Prostate gland (tissue), 2 donors: ENCODE data around the gene IL32. TPM values are rescaled to one million over a fixed set of nuclear protein-coding genes. Genes with fewer than 3 reads are reported as not detected.

Experiments used
- DNase-seq: peaks from one replicate; pipeline ENCODE4 v3.0.0-alpha.2; 2019; ENCODE audit warnings: low spot score
- H3K27ac ChIP-seq, 2 donors: fragments of 200-600 bp; sonication (generic); 2 replicates each; pipeline ENCODE4 v1.5.1; 2017 to 2019
- H3K27me3 ChIP-seq: fragments of 200-600 bp; sonication (generic); replicated peaks from 2 replicates; pipeline ENCODE4 v1.5.1; 2019; ENCODE audit not compliant: insufficient read depth
- H3K36me3 ChIP-seq, 2 donors: fragments of 200-600 bp; sonication (generic); 1 replicate in 1 of 2; 2 replicates in 1 of 2; pipeline versions ENCODE4 v1.5.1 to v1.8.1; 2017 to 2019
- H3K4me1 ChIP-seq: fragments of 200-600 bp; sonication (generic); replicated peaks from 2 replicates; pipeline ENCODE4 v1.5.1; 2019
- H3K4me3 ChIP-seq, 2 donors: fragments of 200-600 bp; sonication (generic); 2 replicates each; pipeline ENCODE4 v1.5.1; 2017 to 2019
- H3K9me3 ChIP-seq: fragments of 200-600 bp; sonication (generic); 2 replicates; pipeline ENCODE4 v1.5.1; 2017
- CTCF ChIP-seq, 4 experiments: fragments of 200-600 bp in 2 of 4; fragments of 450-650 bp in 2 of 4; sonication (generic) in 2 of 4; IDR thresholded peaks; 1 replicate in 3 of 4; 2 replicates in 1 of 4; pipeline ENCODE4 v1.5.1; 2016 to 2019; ENCODE audit warnings: antibody characterized with exemption in 4 of 4, mild to moderate bottlenecking in 2 of 4, moderate library complexity in 2 of 4
- POLR2A ChIP-seq: fragments of 450-650 bp; IDR thresholded peaks from one replicate; pipeline ENCODE4 v1.6.1; 2016; ENCODE audit warnings: antibody characterized with exemption, mild to moderate bottlenecking
- POLR2AphosphoS5 ChIP-seq: sonication (generic); formaldehyde crosslinking; IDR thresholded peaks from one replicate; pipeline ENCODE4 v1.6.1; 2017; ENCODE audit warnings: antibody characterized with exemption
- WGBS: methylation state at CpG from one replicate; pipeline ENCODE4 v1.1.5; 2018; 5-methylcytosine and 5-hydroxymethylcytosine counted together
- intact Hi-C: fragments of 100-400 bp; cut with DNase I; formaldehyde crosslinking; loops from one replicate; pipeline ENCODE4 v1.14.2; 2022
- total RNA-seq, 2 donors: library from RNA; depleted of rRNA; stranded (reverse); fragments of >200 nt; gene quantifications; one replicate each; pipeline ENCODE4 v1.1.0, GENCODE V29; 2016

IL32 gene
- total RNA-seq, 2 donors from 2014 or later: 13.5 to 33.3 TPM

GRCh38 chr16:3025032-3026002 lies 40.1 kb upstream of the IL32 start:
- no peak for DNase-seq
- Histone ChIP-seq H3K27me3 (no peaks in the 10 kb centered on the region), H3K27ac (no peak overlapping the region), H3K4me3 (no peak overlapping the region), H3K9me3 (no peaks in the 10 kb centered on the region), H3K36me3 (no peaks in the 10 kb centered on the region), H3K4me1 (peaks cover 30% of the 10 kb centered on the region)
- 95% methylated on average over 18 of the region's 18 CpGs for WGBS
- intact Hi-C loops: no loop called here
- TF ChIP-seq CTCF (IDR thresholded peaks at IDR 0.05) (no peak), POLR2A (no peak), POLR2AphosphoS5 (no peak)

GRCh38 chr16:3026003-3026378 lies 39.4 kb upstream of the IL32 start:
- WGBS: 94% methylated on average over 8 of the region's 8 CpGs
- no peaks in the 10 kb centered on the region for H3K27me3 ChIP-seq
- TF ChIP-seq POLR2AphosphoS5: no peak
- TF ChIP-seq POLR2A: no peak
- TF ChIP-seq CTCF (IDR thresholded peaks at IDR 0.05): no peak
- no peaks in the 10 kb centered on the region for H3K9me3 ChIP-seq
- H3K27ac ChIP-seq: no peak overlapping the region
- H3K4me1 ChIP-seq: peaks cover 30% of the 10 kb centered on the region
- DNase-seq: no peak
- no peaks in the 10 kb centered on the region for H3K36me3 ChIP-seq
- intact Hi-C loops: no loop called here
- H3K4me3 ChIP-seq: no peak overlapping the region

GRCh38 chr16:3026609-3027488 lies 38.6 kb upstream of the IL32 start:
- intact Hi-C loops: no loop called here

GRCh38 chr16:3027489-3027795 lies 38.0 kb upstream of the IL32 start:
- no peak for DNase-seq
- 87% methylated on average over 8 of the region's 8 CpGs for WGBS
- peaks cover 19% of the 10 kb centered on the region for H3K4me1 ChIP-seq

More at GRCh38 chr16:3026609-3027488, 38.6 kb upstream of the IL32 start:
- Histone ChIP-seq H3K36me3 (no peaks in the 10 kb centered on the region), H3K4me3 (no peak overlapping the region), H3K27ac (no peak overlapping the region), H3K27me3 (no peaks in the 10 kb centered on the region), H3K9me3 (no peaks in the 10 kb centered on the region), H3K4me1 (peaks cover 25% of the 10 kb centered on the region)
- WGBS: 95% methylated on average over 24 of the region's 24 CpGs
- TF ChIP-seq CTCF (IDR thresholded peaks at IDR 0.05): no peak
- TF ChIP-seq POLR2A: no peak
- TF ChIP-seq POLR2AphosphoS5: no peak
- DNase-seq: no peak

More at GRCh38 chr16:3027489-3027795, 38.0 kb upstream of the IL32 start:
- no peak overlapping the region for H3K27ac ChIP-seq
- TF ChIP-seq CTCF (IDR thresholded peaks at IDR 0.05): no peak
- TF ChIP-seq POLR2A: no peak
- TF ChIP-seq POLR2AphosphoS5: no peak
- no peaks in the 10 kb centered on the region for H3K36me3 ChIP-seq
- no peaks in the 10 kb centered on the region for H3K9me3 ChIP-seq
- intact Hi-C loops: no loop called here
- H3K27me3 ChIP-seq: no peaks in the 10 kb centered on the region
- no peak overlapping the region for H3K4me3 ChIP-seq
